HepG2 (cell line): ENCODE data around the gene CPS1. TPM values are rescaled to one million over a fixed set of nuclear protein-coding genes. Genes with fewer than 3 reads are reported as not detected.
A peak's percentile ranks its signal among the peaks of the same experiment; 100 is the strongest.

Experiments
- ATM ChIP-seq: fragments of 450-650 bp; IDR thresholded peaks from 2 replicates; pipeline ENCODE4 v1.7.1; 2017; ENCODE audit warnings: mild to moderate bottlenecking, borderline replicate concordance
- ATRX ChIP-seq: sonication (generic); formaldehyde crosslinking; IDR thresholded peaks from 2 replicates; pipeline ENCODE4 v1.4.0; 2020; ENCODE audit warnings: missing genetic modification reagents, borderline replicate concordance
- BORCS8-MEF2B ChIP-seq: sonication (generic); formaldehyde crosslinking; IDR thresholded peaks from 2 replicates; pipeline ENCODE4 v1.8.0; 2022; ENCODE audit warnings: mild to moderate bottlenecking, missing genetic modification reagents
- CEBPB ChIP-seq: IDR thresholded peaks from 2 replicates; pipeline ENCODE4 v1.6.1; 2011; ENCODE audit warnings: low read depth, low read length, improper control_type of control experiment, borderline replicate concordance
- CENPX ChIP-seq: sonication (generic); formaldehyde crosslinking; IDR thresholded peaks from 2 replicates; pipeline ENCODE4 v1.9.0; 2021; ENCODE audit warnings: mild to moderate bottlenecking, missing genetic modification reagents, moderate library complexity
- NFIC ChIP-seq: IDR thresholded peaks from 2 replicates; pipeline ENCODE4 v1.6.1; 2012; ENCODE audit warnings: mild to moderate bottlenecking, low read length, inconsistent platforms
- PRMT3 ChIP-seq: sonication (generic); formaldehyde crosslinking; IDR thresholded peaks from 2 replicates; pipeline ENCODE4 v1.8.1; 2022; ENCODE audit warnings: low read depth, mild to moderate bottlenecking, moderate library complexity, missing genetic modification reagents, borderline replicate concordance
- SALL2 ChIP-seq: sonication (generic); formaldehyde crosslinking; IDR thresholded peaks from 2 replicates; pipeline ENCODE4 v1.8.1; 2023; ENCODE audit warnings: mild to moderate bottlenecking, missing genetic modification reagents, inconsistent platforms
- THYN1 ChIP-seq: sonication (generic); formaldehyde crosslinking; IDR thresholded peaks from 2 replicates; pipeline ENCODE4 v1.8.1; 2023; ENCODE audit warnings: low read depth, mild to moderate bottlenecking, moderate library complexity, missing genetic modification reagents, borderline replicate concordance
- ZNF563 ChIP-seq: sonication (generic); formaldehyde crosslinking; IDR thresholded peaks from 2 replicates; pipeline ENCODE4 v1.8.0; 2022; ENCODE audit warnings: mild to moderate bottlenecking, moderate library complexity, missing genetic modification reagents
- ZNF7 ChIP-seq: IDR thresholded peaks from 2 replicates; pipeline ENCODE4 v1.6.1; 2016; ENCODE audit warnings: missing biosample characterization, missing genetic modification reagents
- ZNF709 ChIP-seq: sonication (generic); formaldehyde crosslinking; IDR thresholded peaks from 2 replicates; pipeline ENCODE4 v1.5.0; 2020; ENCODE audit warnings: mild to moderate bottlenecking, missing genetic modification reagents
- polyA plus RNA-seq, 8 experiments: library from polyadenylated mRNA; depleted of rRNA in 3 of 8; stranded (reverse) in 7 of 8; unstranded in 1 of 8; fragments of >200 nt; fragmentation: Illumina TruSeq in 4 of 8; extraction: Trizol in 4 of 8; gene quantifications; 2 replicates each; pipeline versions ENCODE4 v1.2.1 to v1.2.3, GENCODE V29; 2011 to 2016; ENCODE audit warnings: low read depth in 4 of 8, missing spikeins in 1 of 8, mixed read lengths in 1 of 8; ENCODE audit not compliant: insufficient read depth in 1 of 8
- total RNA-seq, 5 experiments: library from RNA; depleted of rRNA; stranded (reverse); fragments of >200 nt; fragmentation: Illumina TruSeq; extraction: Trizol; gene quantifications; 2 replicates each; pipeline ENCODE4 v1.2.3, GENCODE V29; 2016; ENCODE audit warnings: low read depth in 1 of 5
- TF ChIP-seq, protein P1 (sequence below): sonication (generic); formaldehyde crosslinking; IDR thresholded peaks from 2 replicates; pipeline ENCODE4 v1.5.0; 2020; ENCODE audit warnings: mild to moderate bottlenecking, missing genetic modification reagents
- TF ChIP-seq, protein P2 (sequence below): sonication (generic); formaldehyde crosslinking; IDR thresholded peaks from 2 replicates; pipeline ENCODE4 v1.4.0; 2020; ENCODE audit warnings: mild to moderate bottlenecking, missing genetic modification reagents
- TF ChIP-seq, protein P3 (sequence below): sonication (generic); formaldehyde crosslinking; IDR thresholded peaks from 2 replicates; pipeline ENCODE4 v1.9.0; 2021; ENCODE audit warnings: missing genetic modification reagents, mild to moderate bottlenecking, borderline replicate concordance
- TF ChIP-seq, protein P4 (sequence below), 2 experiments: IDR thresholded peaks; 2 replicates each; pipeline ENCODE4 v1.6.1; 2011 to 2012; ENCODE audit warnings: low read length in 2 of 2, borderline replicate concordance in 1 of 2, low read depth in 1 of 2, mild to moderate bottlenecking in 1 of 2, moderate library complexity in 1 of 2
- TF ChIP-seq, protein P5 (sequence below): sonication (generic); formaldehyde crosslinking; IDR thresholded peaks from 2 replicates; pipeline ENCODE4 v1.5.0; 2020; ENCODE audit warnings: mild to moderate bottlenecking, missing genetic modification reagents, borderline replicate concordance

Gene CPS1
- total and polyA plus RNA-seq, 2 of the 13 experiments (the other 11 are each of a cell fraction or from before 2014, with no cell fraction given): 24.4 to 51.7 TPM

DNA sequence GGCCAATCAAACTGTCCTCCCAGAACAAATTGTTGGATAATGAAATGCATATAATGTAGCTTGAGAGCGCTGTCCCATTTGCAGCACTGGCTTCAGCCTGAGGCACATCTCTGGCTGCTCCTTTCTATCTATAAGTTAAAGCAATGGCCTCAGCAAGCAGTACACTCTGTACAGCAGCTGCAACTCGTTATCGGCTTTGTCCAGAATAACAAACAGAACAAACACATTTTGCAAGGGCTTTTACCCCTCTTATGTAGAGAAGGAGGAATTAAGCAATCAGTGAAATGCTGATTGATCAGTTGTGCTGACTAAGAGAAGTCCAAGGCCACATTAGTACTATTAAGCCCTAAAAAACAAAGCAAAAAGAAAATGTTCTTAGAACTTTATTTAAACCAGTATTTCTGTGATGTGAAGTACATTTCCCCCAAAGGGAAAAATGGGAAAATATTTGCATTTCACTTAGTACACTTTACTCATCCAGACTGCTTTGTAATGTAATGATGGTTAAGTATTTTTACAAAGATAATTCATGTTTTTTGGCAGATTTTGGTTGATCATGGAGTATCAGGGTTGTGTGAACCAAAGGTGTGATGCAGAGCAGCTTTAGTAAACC lies 15.0 kb upstream of the CPS1 start (continued):
- TF ChIP-seq, protein P1, sequence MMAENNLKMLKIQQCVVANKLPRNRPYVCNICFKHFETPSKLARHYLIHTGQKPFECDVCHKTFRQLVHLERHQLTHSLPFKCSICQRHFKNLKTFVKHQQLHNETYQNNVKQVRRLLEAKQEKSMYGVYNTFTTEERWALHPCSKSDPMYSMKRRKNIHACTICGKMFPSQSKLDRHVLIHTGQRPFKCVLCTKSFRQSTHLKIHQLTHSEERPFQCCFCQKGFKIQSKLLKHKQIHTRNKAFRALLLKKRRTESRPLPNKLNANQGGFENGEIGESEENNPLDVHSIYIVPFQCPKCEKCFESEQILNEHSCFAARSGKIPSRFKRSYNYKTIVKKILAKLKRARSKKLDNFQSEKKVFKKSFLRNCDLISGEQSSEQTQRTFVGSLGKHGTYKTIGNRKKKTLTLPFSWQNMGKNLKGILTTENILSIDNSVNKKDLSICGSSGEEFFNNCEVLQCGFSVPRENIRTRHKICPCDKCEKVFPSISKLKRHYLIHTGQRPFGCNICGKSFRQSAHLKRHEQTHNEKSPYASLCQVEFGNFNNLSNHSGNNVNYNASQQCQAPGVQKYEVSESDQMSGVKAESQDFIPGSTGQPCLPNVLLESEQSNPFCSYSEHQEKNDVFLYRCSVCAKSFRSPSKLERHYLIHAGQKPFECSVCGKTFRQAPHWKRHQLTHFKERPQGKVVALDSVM (CRISPR knock-in tag): peak; percentile 43; the same call in 1 of the 2 replicates
- TF ChIP-seq CEBPB (peak; percentile 99), ZNF563 (no peak), CENPX (CRISPR knock-in tag) (no peak), PRMT3 (CRISPR knock-in tag) (no peak), ATM (no peak), BORCS8-MEF2B (CRISPR knock-in tag) (peak; percentile 29; the same call in 1 of the 2 replicates), ATRX (CRISPR knock-in tag) (no peak), ZNF7 (CRISPR knock-in tag) (no peak), NFIC (peak; percentile 94), SALL2 (CRISPR knock-in tag) (peak; percentile 82; the same call in 1 of the 2 replicates), THYN1 (CRISPR knock-in tag) (no peak), ZNF709 (CRISPR knock-in tag) (peak; percentile 21; the same call in 1 of the 2 replicates)
- TF ChIP-seq, protein P2, sequence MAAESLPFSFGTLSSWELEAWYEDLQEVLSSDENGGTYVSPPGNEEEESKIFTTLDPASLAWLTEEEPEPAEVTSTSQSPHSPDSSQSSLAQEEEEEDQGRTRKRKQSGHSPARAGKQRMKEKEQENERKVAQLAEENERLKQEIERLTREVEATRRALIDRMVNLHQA (CRISPR knock-in tag): no peak
- TF ChIP-seq, protein P3, sequence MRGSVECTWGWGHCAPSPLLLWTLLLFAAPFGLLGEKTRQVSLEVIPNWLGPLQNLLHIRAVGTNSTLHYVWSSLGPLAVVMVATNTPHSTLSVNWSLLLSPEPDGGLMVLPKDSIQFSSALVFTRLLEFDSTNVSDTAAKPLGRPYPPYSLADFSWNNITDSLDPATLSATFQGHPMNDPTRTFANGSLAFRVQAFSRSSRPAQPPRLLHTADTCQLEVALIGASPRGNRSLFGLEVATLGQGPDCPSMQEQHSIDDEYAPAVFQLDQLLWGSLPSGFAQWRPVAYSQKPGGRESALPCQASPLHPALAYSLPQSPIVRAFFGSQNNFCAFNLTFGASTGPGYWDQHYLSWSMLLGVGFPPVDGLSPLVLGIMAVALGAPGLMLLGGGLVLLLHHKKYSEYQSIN: no peak
- TF ChIP-seq, protein P4, sequence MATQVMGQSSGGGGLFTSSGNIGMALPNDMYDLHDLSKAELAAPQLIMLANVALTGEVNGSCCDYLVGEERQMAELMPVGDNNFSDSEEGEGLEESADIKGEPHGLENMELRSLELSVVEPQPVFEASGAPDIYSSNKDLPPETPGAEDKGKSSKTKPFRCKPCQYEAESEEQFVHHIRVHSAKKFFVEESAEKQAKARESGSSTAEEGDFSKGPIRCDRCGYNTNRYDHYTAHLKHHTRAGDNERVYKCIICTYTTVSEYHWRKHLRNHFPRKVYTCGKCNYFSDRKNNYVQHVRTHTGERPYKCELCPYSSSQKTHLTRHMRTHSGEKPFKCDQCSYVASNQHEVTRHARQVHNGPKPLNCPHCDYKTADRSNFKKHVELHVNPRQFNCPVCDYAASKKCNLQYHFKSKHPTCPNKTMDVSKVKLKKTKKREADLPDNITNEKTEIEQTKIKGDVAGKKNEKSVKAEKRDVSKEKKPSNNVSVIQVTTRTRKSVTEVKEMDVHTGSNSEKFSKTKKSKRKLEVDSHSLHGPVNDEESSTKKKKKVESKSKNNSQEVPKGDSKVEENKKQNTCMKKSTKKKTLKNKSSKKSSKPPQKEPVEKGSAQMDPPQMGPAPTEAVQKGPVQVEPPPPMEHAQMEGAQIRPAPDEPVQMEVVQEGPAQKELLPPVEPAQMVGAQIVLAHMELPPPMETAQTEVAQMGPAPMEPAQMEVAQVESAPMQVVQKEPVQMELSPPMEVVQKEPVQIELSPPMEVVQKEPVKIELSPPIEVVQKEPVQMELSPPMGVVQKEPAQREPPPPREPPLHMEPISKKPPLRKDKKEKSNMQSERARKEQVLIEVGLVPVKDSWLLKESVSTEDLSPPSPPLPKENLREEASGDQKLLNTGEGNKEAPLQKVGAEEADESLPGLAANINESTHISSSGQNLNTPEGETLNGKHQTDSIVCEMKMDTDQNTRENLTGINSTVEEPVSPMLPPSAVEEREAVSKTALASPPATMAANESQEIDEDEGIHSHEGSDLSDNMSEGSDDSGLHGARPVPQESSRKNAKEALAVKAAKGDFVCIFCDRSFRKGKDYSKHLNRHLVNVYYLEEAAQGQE (IDR thresholded peaks at IDR 0.05; ENCODE audit: borderline replicate concordance in 1 of 2, low read depth in 1 of 2, low read length in 2 of 2): peak in 1 of 2 experiments; percentile 53; a peak in 1 of 4 replicates
- TF ChIP-seq, protein P5, sequence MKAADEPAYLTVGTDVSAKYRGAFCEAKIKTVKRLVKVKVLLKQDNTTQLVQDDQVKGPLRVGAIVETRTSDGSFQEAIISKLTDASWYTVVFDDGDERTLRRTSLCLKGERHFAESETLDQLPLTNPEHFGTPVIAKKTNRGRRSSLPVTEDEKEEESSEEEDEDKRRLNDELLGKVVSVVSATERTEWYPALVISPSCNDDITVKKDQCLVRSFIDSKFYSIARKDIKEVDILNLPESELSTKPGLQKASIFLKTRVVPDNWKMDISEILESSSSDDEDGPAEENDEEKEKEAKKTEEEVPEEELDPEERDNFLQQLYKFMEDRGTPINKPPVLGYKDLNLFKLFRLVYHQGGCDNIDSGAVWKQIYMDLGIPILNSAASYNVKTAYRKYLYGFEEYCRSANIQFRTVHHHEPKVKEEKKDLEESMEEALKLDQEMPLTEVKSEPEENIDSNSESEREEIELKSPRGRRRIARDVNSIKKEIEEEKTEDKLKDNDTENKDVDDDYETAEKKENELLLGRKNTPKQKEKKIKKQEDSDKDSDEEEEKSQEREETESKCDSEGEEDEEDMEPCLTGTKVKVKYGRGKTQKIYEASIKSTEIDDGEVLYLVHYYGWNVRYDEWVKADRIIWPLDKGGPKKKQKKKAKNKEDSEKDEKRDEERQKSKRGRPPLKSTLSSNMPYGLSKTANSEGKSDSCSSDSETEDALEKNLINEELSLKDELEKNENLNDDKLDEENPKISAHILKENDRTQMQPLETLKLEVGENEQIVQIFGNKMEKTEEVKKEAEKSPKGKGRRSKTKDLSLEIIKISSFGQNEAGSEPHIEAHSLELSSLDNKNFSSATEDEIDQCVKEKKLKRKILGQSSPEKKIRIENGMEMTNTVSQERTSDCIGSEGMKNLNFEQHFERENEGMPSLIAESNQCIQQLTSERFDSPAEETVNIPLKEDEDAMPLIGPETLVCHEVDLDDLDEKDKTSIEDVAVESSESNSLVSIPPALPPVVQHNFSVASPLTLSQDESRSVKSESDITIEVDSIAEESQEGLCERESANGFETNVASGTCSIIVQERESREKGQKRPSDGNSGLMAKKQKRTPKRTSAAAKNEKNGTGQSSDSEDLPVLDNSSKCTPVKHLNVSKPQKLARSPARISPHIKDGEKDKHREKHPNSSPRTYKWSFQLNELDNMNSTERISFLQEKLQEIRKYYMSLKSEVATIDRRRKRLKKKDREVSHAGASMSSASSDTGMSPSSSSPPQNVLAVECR (CRISPR knock-in tag): no peak
